Neutrophil (primary cell): ENCODE data around the gene SCFD2.

ENCODE experiments used
- H3K27ac ChIP-seq: fragments of 200-600 bp; sonication (generic); 2 replicates; pipeline ENCODE4 v1.5.1; 2016; ENCODE audit warnings: mild to moderate bottlenecking, moderate library complexity
- H3K27me3 ChIP-seq: fragments of 200-600 bp; sonication (generic); 2 replicates; pipeline ENCODE4 v1.6.0; 2016; ENCODE audit warnings: mild to moderate bottlenecking
- H3K36me3 ChIP-seq: fragments of 200-600 bp; sonication (generic); 2 replicates; pipeline ENCODE4 v1.5.1; 2017
- H3K4me1 ChIP-seq, 2 experiments: fragments of 200-600 bp in 1 of 2; sonication (generic) in 1 of 2; 1 replicate in 1 of 2; 2 replicates in 1 of 2; pipeline versions ENCODE4 v1.5.1 to v1.6.1; 2013 to 2016; ENCODE audit warnings: low read depth in 1 of 2, low read length in 1 of 2, mild to moderate bottlenecking in 1 of 2, moderate library complexity in 1 of 2; ENCODE audit not compliant: control insufficient read depth in 1 of 2, insufficient read depth in 1 of 2
- H3K4me3 ChIP-seq, 2 experiments: fragments of 200-600 bp in 1 of 2; sonication (generic) in 1 of 2; 1 replicate in 1 of 2; 2 replicates in 1 of 2; pipeline ENCODE4 v1.5.1; 2013 to 2016; ENCODE audit warnings: low read depth in 1 of 2, low read length in 1 of 2, mild to moderate bottlenecking in 1 of 2, moderate library complexity in 1 of 2
- H3K9me3 ChIP-seq: fragments of 200-600 bp; sonication (generic); 2 replicates; pipeline ENCODE4 v1.5.1; 2016
- CTCF ChIP-seq: fragments of 200-600 bp; sonication (generic); IDR thresholded peaks from 2 replicates; pipeline ENCODE4 v1.5.1; 2016; ENCODE audit warnings: antibody characterized with exemption

SCFD2 gene

GRCh38 chr4:53376900-53377299, 11.0 kb upstream of the SCFD2 start:
- H3K9me3 ChIP-seq, result no peaks in the 10 kb centered on the region
- H3K27me3 ChIP-seq, result peaks cover 13% of the 10 kb centered on the region
- peaks cover under 1% of the 10 kb centered on the region for H3K36me3 ChIP-seq
- H3K4me3 ChIP-seq, result peak overlapping the region; percentile 76 to 94
- peak overlapping the region; percentile 92 for H3K27ac ChIP-seq
- no peak for TF ChIP-seq CTCF
- H3K4me1 ChIP-seq, result peaks cover 23 to 26% of the 10 kb centered on the region in 2 experiments

GRCh38 chr4:53374777-53375258, 9.0 kb upstream of the SCFD2 start:
- no peak for TF ChIP-seq CTCF
- Histone ChIP-seq H3K4me3 (no peak overlapping the region), H3K27ac (no peak overlapping the region), H3K4me1 (peaks cover 21 to 23% of the 10 kb centered on the region in 2 experiments), H3K36me3 (no peaks in the 10 kb centered on the region), H3K9me3 (no peaks in the 10 kb centered on the region), H3K27me3 (peaks cover 16% of the 10 kb centered on the region)

GRCh38 chr4:53371843-53372521, 6.1 kb upstream of the SCFD2 start:
- Histone ChIP-seq H3K4me1 (peaks cover 2 to 4% of the 10 kb centered on the region in 2 experiments), H3K9me3 (no peaks in the 10 kb centered on the region), H3K36me3 (no peaks in the 10 kb centered on the region), H3K4me3 (no peak overlapping the region), H3K27ac (no peak overlapping the region), H3K27me3 (peaks cover 30% of the 10 kb centered on the region)
- TF ChIP-seq CTCF, result no peak

DNA sequence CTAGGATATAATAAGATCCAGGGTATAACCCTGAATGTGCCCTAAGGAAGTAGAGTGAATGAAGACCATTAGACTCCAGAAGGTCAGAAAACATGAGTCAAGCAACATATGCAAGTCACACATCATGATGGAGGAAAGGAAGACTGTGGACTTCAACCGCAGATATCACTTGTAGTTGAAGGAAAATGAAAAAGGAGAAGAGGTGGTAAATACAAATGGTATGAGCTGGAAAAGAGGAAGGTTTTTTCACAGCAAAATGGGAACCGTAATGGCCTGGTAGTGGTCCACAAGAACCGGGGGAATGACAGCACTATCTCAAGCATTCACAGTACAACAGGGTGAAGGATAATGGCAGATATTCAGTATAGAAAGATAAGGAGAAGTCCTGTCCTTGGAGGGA, 5.2 kb upstream of the SCFD2 start:
- H3K27me3 ChIP-seq, result peaks cover 30% of the 10 kb centered on the region
- no peak for TF ChIP-seq CTCF

DNA sequence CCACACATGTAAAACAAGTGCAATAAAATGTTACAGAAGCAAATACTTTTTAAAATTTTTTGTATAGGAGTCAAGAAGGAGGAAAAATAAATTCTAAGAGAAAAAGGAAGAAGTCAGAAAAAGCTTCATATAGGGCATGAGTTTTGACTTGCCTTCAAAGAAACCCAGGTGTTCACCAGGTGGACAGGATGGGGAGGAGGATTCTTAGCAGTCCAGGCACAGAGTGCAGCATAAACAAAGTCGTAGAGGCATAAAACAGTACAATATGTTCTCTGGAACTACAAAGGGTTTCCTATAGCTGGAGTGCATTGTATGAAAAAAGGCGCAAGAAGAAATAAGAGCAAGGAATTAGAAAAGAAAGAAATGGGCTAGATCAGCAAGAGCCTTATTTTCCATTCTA, 1.9 kb upstream of the SCFD2 start:
- H3K9me3 ChIP-seq, result no peaks in the 10 kb centered on the region
- TF ChIP-seq CTCF, result no peak

More for the DNA sequence above, 5.2 kb upstream of the SCFD2 start:
- no peaks in the 10 kb centered on the region for H3K9me3 ChIP-seq
- no peaks in the 10 kb centered on the region for H3K36me3 ChIP-seq
- H3K4me3 ChIP-seq, result no peak overlapping the region
- H3K4me1 ChIP-seq, result peaks cover 7% of the 10 kb centered on the region in 2 experiments
- H3K27ac ChIP-seq, result no peak overlapping the region

More for the DNA sequence above, 1.9 kb upstream of the SCFD2 start:
- Histone ChIP-seq H3K27me3 (peaks cover 17% of the 10 kb centered on the region), H3K36me3 (no peaks in the 10 kb centered on the region), H3K4me3 (no peak overlapping the region), H3K27ac (no peak overlapping the region), H3K4me1 (peaks cover 20 to 21% of the 10 kb centered on the region in 2 experiments)
